Measurements from ENCODE around the gene GGNBP2.

DNA sequence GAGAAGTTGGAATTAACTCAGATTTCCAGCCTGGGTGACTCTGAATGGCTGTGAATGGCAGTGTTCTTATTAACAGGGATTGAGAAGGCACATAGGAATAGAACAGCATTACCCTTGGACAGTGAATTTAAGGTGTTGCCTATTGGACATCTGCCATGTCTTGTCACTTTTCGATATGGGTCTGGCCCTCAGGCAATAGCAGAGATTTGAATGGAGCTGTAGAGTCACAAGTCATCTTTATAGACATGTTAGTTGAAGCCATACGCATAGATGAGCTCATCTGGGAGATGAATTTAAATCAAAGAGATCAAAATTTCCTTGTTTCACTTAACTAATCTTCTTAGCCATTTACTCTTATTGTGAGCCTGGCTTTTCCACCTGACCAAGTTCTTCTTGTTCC is 32.1 kb downstream of the GGNBP2 start:
- TF ChIP-seq, protein P1, sequence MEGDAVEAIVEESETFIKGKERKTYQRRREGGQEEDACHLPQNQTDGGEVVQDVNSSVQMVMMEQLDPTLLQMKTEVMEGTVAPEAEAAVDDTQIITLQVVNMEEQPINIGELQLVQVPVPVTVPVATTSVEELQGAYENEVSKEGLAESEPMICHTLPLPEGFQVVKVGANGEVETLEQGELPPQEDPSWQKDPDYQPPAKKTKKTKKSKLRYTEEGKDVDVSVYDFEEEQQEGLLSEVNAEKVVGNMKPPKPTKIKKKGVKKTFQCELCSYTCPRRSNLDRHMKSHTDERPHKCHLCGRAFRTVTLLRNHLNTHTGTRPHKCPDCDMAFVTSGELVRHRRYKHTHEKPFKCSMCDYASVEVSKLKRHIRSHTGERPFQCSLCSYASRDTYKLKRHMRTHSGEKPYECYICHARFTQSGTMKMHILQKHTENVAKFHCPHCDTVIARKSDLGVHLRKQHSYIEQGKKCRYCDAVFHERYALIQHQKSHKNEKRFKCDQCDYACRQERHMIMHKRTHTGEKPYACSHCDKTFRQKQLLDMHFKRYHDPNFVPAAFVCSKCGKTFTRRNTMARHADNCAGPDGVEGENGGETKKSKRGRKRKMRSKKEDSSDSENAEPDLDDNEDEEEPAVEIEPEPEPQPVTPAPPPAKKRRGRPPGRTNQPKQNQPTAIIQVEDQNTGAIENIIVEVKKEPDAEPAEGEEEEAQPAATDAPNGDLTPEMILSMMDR (IDR thresholded peaks at IDR 0.05; ENCODE audit: insufficient read depth, low read length): no peak
- no peak for TF ChIP-seq POLR2AphosphoS5 (IDR thresholded peaks at IDR 0.05; ENCODE audit: low read depth)
- TF ChIP-seq, protein P2, sequence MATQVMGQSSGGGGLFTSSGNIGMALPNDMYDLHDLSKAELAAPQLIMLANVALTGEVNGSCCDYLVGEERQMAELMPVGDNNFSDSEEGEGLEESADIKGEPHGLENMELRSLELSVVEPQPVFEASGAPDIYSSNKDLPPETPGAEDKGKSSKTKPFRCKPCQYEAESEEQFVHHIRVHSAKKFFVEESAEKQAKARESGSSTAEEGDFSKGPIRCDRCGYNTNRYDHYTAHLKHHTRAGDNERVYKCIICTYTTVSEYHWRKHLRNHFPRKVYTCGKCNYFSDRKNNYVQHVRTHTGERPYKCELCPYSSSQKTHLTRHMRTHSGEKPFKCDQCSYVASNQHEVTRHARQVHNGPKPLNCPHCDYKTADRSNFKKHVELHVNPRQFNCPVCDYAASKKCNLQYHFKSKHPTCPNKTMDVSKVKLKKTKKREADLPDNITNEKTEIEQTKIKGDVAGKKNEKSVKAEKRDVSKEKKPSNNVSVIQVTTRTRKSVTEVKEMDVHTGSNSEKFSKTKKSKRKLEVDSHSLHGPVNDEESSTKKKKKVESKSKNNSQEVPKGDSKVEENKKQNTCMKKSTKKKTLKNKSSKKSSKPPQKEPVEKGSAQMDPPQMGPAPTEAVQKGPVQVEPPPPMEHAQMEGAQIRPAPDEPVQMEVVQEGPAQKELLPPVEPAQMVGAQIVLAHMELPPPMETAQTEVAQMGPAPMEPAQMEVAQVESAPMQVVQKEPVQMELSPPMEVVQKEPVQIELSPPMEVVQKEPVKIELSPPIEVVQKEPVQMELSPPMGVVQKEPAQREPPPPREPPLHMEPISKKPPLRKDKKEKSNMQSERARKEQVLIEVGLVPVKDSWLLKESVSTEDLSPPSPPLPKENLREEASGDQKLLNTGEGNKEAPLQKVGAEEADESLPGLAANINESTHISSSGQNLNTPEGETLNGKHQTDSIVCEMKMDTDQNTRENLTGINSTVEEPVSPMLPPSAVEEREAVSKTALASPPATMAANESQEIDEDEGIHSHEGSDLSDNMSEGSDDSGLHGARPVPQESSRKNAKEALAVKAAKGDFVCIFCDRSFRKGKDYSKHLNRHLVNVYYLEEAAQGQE (IDR thresholded peaks at IDR 0.05; ENCODE audit: insufficient replicate concordance, low read depth): no peak
